ENCODE results near the gene CDCA7L. TPM values are rescaled to one million over a fixed set of nuclear protein-coding genes. Genes with fewer than 3 reads are reported as not detected.
"Not testable (repeated sequence)": the region's sequence is repeated elsewhere in the genome, so short reads cannot be mapped to it uniquely, and the experiment has no call there.

Gene CDCA7L
- total RNA-seq, 4 donors from 2014 or later, result 29.2 to 129 (median 74.9) TPM

GRCh38 chr7:21938463-21938862 is 7.2 kb downstream of the CDCA7L start:
- no peak overlapping the region for H3K4me3 ChIP-seq (ENCODE audit: low read depth, poor library complexity, severe bottlenecking)
- no peak for DNase-seq (ENCODE audit: low spot score in 2 of 2)
- intact Hi-C loops (cut with DNase I; ENCODE audit: low total_unique reads), result no loop called here
- TF ChIP-seq CTCF (IDR thresholded peaks at IDR 0.05) (no peak), POLR2A (IDR thresholded peaks at IDR 0.05) (no peak)
- 92% methylated on average over 2 of the region's 2 CpGs for whole genome bisulfite sequencing, 2 donors

- no peak for TF ChIP-seq POLR2A (IDR thresholded peaks at IDR 0.05)
- no peak for TF ChIP-seq CTCF (IDR thresholded peaks at IDR 0.05)
- intact Hi-C loops (cut with DNase I; ENCODE audit: low total_unique reads), result no loop called here
Measured at GRCh38 chr7:21934808-21935207, 10.9 kb downstream of the CDCA7L start.

GRCh38 chr7:21933293-21933692 is 12.4 kb downstream of the CDCA7L start:
- DNase-seq (ENCODE audit: low spot score in 2 of 2); intact Hi-C loops (cut with DNase I; ENCODE audit: low total_unique reads); H3K4me3 ChIP-seq (ENCODE audit: low read depth, poor library complexity, severe bottlenecking): not testable (repeated sequence)
- 89 to 91% methylated on average over 3 of the region's 3 CpGs for WGBS, 2 donors

More at GRCh38 chr7:21934808-21935207, 10.9 kb downstream of the CDCA7L start:
- DNase-seq (ENCODE audit: low spot score in 2 of 2), result no peak
- no peak overlapping the region for H3K4me3 ChIP-seq (ENCODE audit: low read depth, poor library complexity, severe bottlenecking)

GRCh38 chr7:21927693-21928092 is 18.0 kb downstream of the CDCA7L start:
- no peak for DNase-seq (ENCODE audit: low spot score in 2 of 2)
- WGBS, 2 donors, result 76 to 85% methylated on average over 6 of the region's 6 CpGs
- H3K4me3 ChIP-seq (ENCODE audit: low read depth, poor library complexity, severe bottlenecking), result no peak overlapping the region
- intact Hi-C loops (cut with DNase I; ENCODE audit: low total_unique reads), result no loop called here
- TF ChIP-seq CTCF (IDR thresholded peaks at IDR 0.05), result no peak
- TF ChIP-seq POLR2A (IDR thresholded peaks at IDR 0.05), result no peak

GRCh38 chr7:21926448-21926847 is 19.3 kb downstream of the CDCA7L start:
- no peak overlapping the region for H3K4me3 ChIP-seq (ENCODE audit: low read depth, poor library complexity, severe bottlenecking)
- no peak for DNase-seq (ENCODE audit: low spot score in 2 of 2)
- WGBS, 2 donors, result 67 to 69% methylated on average over 1 of the region's 1 CpG
- intact Hi-C loops (cut with DNase I; ENCODE audit: low total_unique reads), result no loop called here
- no peak for TF ChIP-seq CTCF (IDR thresholded peaks at IDR 0.05)

- 52 to 58% methylated on average over 2 of the region's 2 CpGs for WGBS, 2 donors
- no peak overlapping the region for H3K4me3 ChIP-seq (ENCODE audit: low read depth, poor library complexity, severe bottlenecking)
- TF ChIP-seq CTCF (IDR thresholded peaks at IDR 0.05), result no peak
- TF ChIP-seq POLR2A (IDR thresholded peaks at IDR 0.05), result no peak
- intact Hi-C loops (cut with DNase I; ENCODE audit: low total_unique reads), result no loop called here
- DNase-seq (ENCODE audit: low spot score in 2 of 2), result no peak
Measured at GRCh38 chr7:21923658-21924057, 22.0 kb downstream of the CDCA7L start.

Measured in lower leg skin (tissue), 4 donors.